Parathyroid adenoma (tissue), 2 donors: ENCODE data around the gene SCN4A.
"Not testable (repeated sequence)": the region's sequence is repeated elsewhere in the genome, so short reads cannot be mapped to it uniquely, and the experiment has no call there.

ENCODE experiments used
- H2AFZ ChIP-seq: fragments of 300-600 bp; sonication (generic); one replicate; pipeline ENCODE4 v1.7.0; 2017; ENCODE audit warnings: antibody characterized with exemption, mild to moderate bottlenecking
- H3K27ac ChIP-seq: fragments of 300-600 bp; sonication (generic); one replicate; pipeline ENCODE4 v1.7.0; 2017
- H3K27me3 ChIP-seq: fragments of 300-600 bp; sonication (generic); one replicate; pipeline ENCODE4 v1.7.0; 2017; ENCODE audit warnings: low read length; ENCODE audit not compliant: control insufficient read depth, insufficient read depth
- H3K36me3 ChIP-seq: fragments of 300-600 bp; sonication (generic); one replicate; pipeline ENCODE4 v1.7.0; 2017; ENCODE audit warnings: low read length; ENCODE audit not compliant: control insufficient read depth, insufficient read depth
- H3K4me1 ChIP-seq: fragments of 300-600 bp; sonication (generic); one replicate; pipeline ENCODE4 v1.7.0; 2017; ENCODE audit warnings: control low read depth
- H3K4me2 ChIP-seq: fragments of 300-600 bp; sonication (generic); one replicate; pipeline ENCODE4 v1.7.0; 2017; ENCODE audit warnings: low read length
- H3K4me3 ChIP-seq: fragments of 300-600 bp; sonication (generic); one replicate; pipeline ENCODE4 v1.7.0; 2017; ENCODE audit warnings: low read depth, low read length
- H3K79me2 ChIP-seq: fragments of 300-600 bp; sonication (generic); one replicate; pipeline ENCODE4 v1.7.0; 2017; ENCODE audit warnings: control low read depth
- H3K9ac ChIP-seq: fragments of 300-600 bp; sonication (generic); one replicate; pipeline ENCODE4 v1.7.0; 2017; ENCODE audit warnings: mild to moderate bottlenecking
- H3K9me3 ChIP-seq: fragments of 300-600 bp; sonication (generic); one replicate; pipeline ENCODE4 v1.7.0; 2017; ENCODE audit warnings: low read length; ENCODE audit not compliant: control insufficient read depth
- CTCF ChIP-seq: fragments of 300-600 bp; sonication (generic); IDR thresholded peaks from one replicate; pipeline ENCODE4 v1.7.0; 2017; ENCODE audit warnings: antibody characterized with exemption, mild to moderate bottlenecking
- donor health status: primary hyperparathyroidism.

The SCN4A gene

GRCh38 chr17:63972796-63973195, at the start of gene SCN4A:
SCN4A (minus strand) TSS chr17:63972918; CDS start chr17:63972841, 77 bp downstream.
- H3K4me3 ChIP-seq = no peak within 1 kb of the TSS
- H3K27ac ChIP-seq = no peak within 1 kb of the TSS
- H3K4me1 ChIP-seq = peaks cover 3% of the 10 kb centered on the region
- no peak within 1 kb of the TSS for H3K4me2 ChIP-seq
- H3K9ac ChIP-seq = no peak within 1 kb of the TSS
- no peaks in the 10 kb centered on the region for H3K36me3 ChIP-seq
- H3K9me3 ChIP-seq = no peaks in the 10 kb centered on the region
- no peaks in the 10 kb centered on the region for H3K27me3 ChIP-seq
- no peak within 1 kb of the TSS for H2AFZ ChIP-seq
- no peak for TF ChIP-seq CTCF
- H3K79me2 ChIP-seq = no peaks in the 10 kb centered on the region

- no peaks in the 10 kb centered on the region for H3K4me1 ChIP-seq
- no peaks in the 10 kb centered on the region for H3K36me3 ChIP-seq
- no peaks in the 10 kb centered on the region for H3K27me3 ChIP-seq
- H2AFZ ChIP-seq = peak within 1 kb of the TSS; percentile 84
- H3K9ac ChIP-seq = no peak within 1 kb of the TSS
- no peaks in the 10 kb centered on the region for H3K79me2 ChIP-seq
- H3K9me3 ChIP-seq = no peaks in the 10 kb centered on the region
- peak within 1 kb of the TSS; percentile 57 for H3K4me2 ChIP-seq
- H3K4me3 ChIP-seq = peak within 1 kb of the TSS; percentile 32
- H3K27ac ChIP-seq = peak within 1 kb of the TSS; percentile 73
- TF ChIP-seq CTCF = no peak
These were observed 47.5 kb upstream of the SCN4A start, which contains the start of gene ICAM2 for GRCh38 chr17:64020056-64020766. ICAM2 (minus strand) TSS chr17:64020633; CDS start chr17:64006691, 13,942 bp downstream.

- not testable (repeated sequence) for H3K4me3 ChIP-seq, H3K9ac ChIP-seq
- peak overlapping the region; percentile 73 for H3K27ac ChIP-seq
These were observed 46.8 kb upstream of the SCN4A start for GRCh38 chr17:64019551-64019961.

GRCh38 chr17:64017381-64017980, 44.8 kb upstream of the SCN4A start:
- H3K27ac ChIP-seq = no peak overlapping the region
- H3K36me3 ChIP-seq = no peaks in the 10 kb centered on the region
- H3K4me3 ChIP-seq = no peak overlapping the region
- no peak overlapping the region for H3K9ac ChIP-seq
- H3K9me3 ChIP-seq = no peaks in the 10 kb centered on the region
- no peak for TF ChIP-seq CTCF
- no peaks in the 10 kb centered on the region for H3K4me1 ChIP-seq
- no peak overlapping the region for H2AFZ ChIP-seq
- H3K27me3 ChIP-seq = no peaks in the 10 kb centered on the region
- H3K4me2 ChIP-seq = no peak overlapping the region
- no peaks in the 10 kb centered on the region for H3K79me2 ChIP-seq

More at GRCh38 chr17:64019551-64019961, 46.8 kb upstream of the SCN4A start:
- not testable (repeated sequence) for H3K79me2 ChIP-seq, H2AFZ ChIP-seq, H3K4me2 ChIP-seq, H3K36me3 ChIP-seq, H3K27me3 ChIP-seq, H3K9me3 ChIP-seq, H3K4me1 ChIP-seq

- no peak for TF ChIP-seq CTCF
- Histone ChIP-seq H2AFZ (no peak overlapping the region), H3K9me3 (no peaks in the 10 kb centered on the region), H3K4me2 (no peak overlapping the region), H3K36me3 (no peaks in the 10 kb centered on the region), H3K9ac (no peak overlapping the region), H3K27me3 (no peaks in the 10 kb centered on the region), H3K4me3 (no peak overlapping the region), H3K4me1 (no peaks in the 10 kb centered on the region), H3K27ac (peak overlapping the region; percentile 8), H3K79me2 (no peaks in the 10 kb centered on the region)
These were observed 44.3 kb upstream of the SCN4A start for GRCh38 chr17:64016974-64017373.
